A673 (cell line): ENCODE data around the gene RGR. TPM values are rescaled to one million over a fixed set of nuclear protein-coding genes. Genes with fewer than 3 reads are reported as not detected.

Experiments used
- BruUV-seq: library from RNA; stranded (reverse); fragments of 400-500 nt; replicated peaks from 2 replicates; lab custom pipeline; 2021; lab: Mats Ljungman, UMichigan
- CTCF ChIA-PET: fragments of 300-600 bp; sonication (Branson Sonifier 250); formaldehyde crosslinking; loops from one replicate; lab custom pipeline; 2022; ENCODE audit warnings: antibody characterized with exemption; lab: Charles Lee
- POLR2A ChIA-PET: fragments of 300-600 bp; sonication (Branson Sonifier 250); formaldehyde crosslinking; loops from one replicate; lab custom pipeline; 2022; ENCODE audit warnings: antibody characterized with exemption; ENCODE audit not compliant: low non-redundant PET; lab: Charles Lee
- DNase-seq: peaks from one replicate; pipeline ENCODE4 v3.0.0-alpha.2; 2015; ENCODE audit warnings: low spot score
- H3K27ac ChIP-seq: fragments of 200-600 bp; sonication (generic); 2 replicates; pipeline ENCODE4 v1.5.1; 2016; ENCODE audit warnings: mixed run types, low read depth, mild to moderate bottlenecking, mixed read lengths, antibody characterized with exemption, low read length; ENCODE audit not compliant: poor library complexity, severe bottlenecking
- H3K27me3 ChIP-seq: fragments of 200-600 bp; sonication (generic); replicated peaks from 2 replicates; pipeline ENCODE4 v1.6.1; 2017; ENCODE audit warnings: mixed run types, low read depth, mild to moderate bottlenecking, mixed read lengths, antibody characterized with exemption, low read length; ENCODE audit not compliant: insufficient read depth, poor library complexity
- H3K36me3 ChIP-seq: fragments of 200-600 bp; sonication (generic); 2 replicates; pipeline ENCODE4 v1.6.1; 2016; ENCODE audit warnings: mixed run types, mild to moderate bottlenecking, mixed read lengths, antibody characterized with exemption, low read length; ENCODE audit not compliant: insufficient read depth, poor library complexity, severe bottlenecking
- H3K4me1 ChIP-seq: fragments of 200-600 bp; sonication (generic); 2 replicates; pipeline ENCODE4 v1.6.1; 2017; ENCODE audit warnings: mixed run types, mild to moderate bottlenecking, mixed read lengths, antibody characterized with exemption, low read length; ENCODE audit not compliant: insufficient read depth, poor library complexity, severe bottlenecking
- H3K4me3 ChIP-seq: fragments of 200-600 bp; sonication (generic); 2 replicates; pipeline ENCODE4 v1.5.1; 2016; ENCODE audit warnings: low read depth, mixed run types, mild to moderate bottlenecking, mixed read lengths, low read length; ENCODE audit not compliant: poor library complexity, severe bottlenecking
- H3K9me3 ChIP-seq: fragments of 200-600 bp; sonication (generic); 2 replicates; pipeline ENCODE4 v1.6.1; 2016; ENCODE audit warnings: mixed run types, low read depth, mild to moderate bottlenecking, mixed read lengths, antibody characterized with exemption, low read length; ENCODE audit not compliant: poor library complexity, severe bottlenecking
- CTCF ChIP-seq: fragments of 300-800, 200-600 bp; sonication (generic); conservative IDR thresholded peaks from 2 replicates; pipeline ENCODE4 v1.5.1; 2017; ENCODE audit warnings: low read depth, mild to moderate bottlenecking, antibody characterized with exemption, low read length, moderate library complexity, mixed read lengths
- EZH2 ChIP-seq: fragments of 200-600 bp; sonication (generic); IDR thresholded peaks from 2 replicates; pipeline ENCODE4 v1.6.1; 2017; ENCODE audit warnings: borderline replicate concordance, low read depth, mild to moderate bottlenecking, mixed read lengths, antibody characterized with exemption, low read length; ENCODE audit not compliant: poor library complexity, severe bottlenecking
- intact Hi-C: fragments of 100-400 bp; cut with micrococcal nuclease; formaldehyde crosslinking; loops from one replicate; pipeline ENCODE4 v1.10.0; 2022; ENCODE audit not compliant: unreplicated experiment
- total RNA-seq: library from RNA; stranded (reverse); gene quantifications from 2 replicates; pipeline ENCODE4 v1.2.3, GENCODE V29; 2021

RGR gene
- total RNA-seq, 1 experiment from 2014 or later: not detected

GRCh38 chr10:84257343-84258020 lies 12.6 kb downstream of the RGR start:
- H3K27ac ChIP-seq: no peak overlapping the region
- CTCF ChIA-PET: no interaction called here
- intact Hi-C loops: no loop called here
- peaks cover 7% of the 10 kb centered on the region for H3K27me3 ChIP-seq
- no peaks in the 10 kb centered on the region for H3K36me3 ChIP-seq
- H3K9me3 ChIP-seq: no peaks in the 10 kb centered on the region
- no peaks in the 10 kb centered on the region for H3K4me1 ChIP-seq
- DNase-seq: no peak
- TF ChIP-seq CTCF (no peak), EZH2 (no peak)
- BruUV-seq: no TSS peak
- H3K4me3 ChIP-seq: no peak overlapping the region
- POLR2A ChIA-PET: no interaction called here

GRCh38 chr10:84258034-84258695 lies 13.3 kb downstream of the RGR start:
- no peak for TF ChIP-seq CTCF
- no peak for TF ChIP-seq EZH2
- no peaks in the 10 kb centered on the region for H3K36me3 ChIP-seq
- H3K27ac ChIP-seq: no peak overlapping the region
- POLR2A ChIA-PET: no interaction called here
- no peak overlapping the region for H3K4me3 ChIP-seq
- CTCF ChIA-PET: no interaction called here
- intact Hi-C loops: no loop called here
- no TSS peak for BruUV-seq
- H3K27me3 ChIP-seq: peaks cover 10% of the 10 kb centered on the region
- H3K4me1 ChIP-seq: no peaks in the 10 kb centered on the region
- DNase-seq: no peak
- no peaks in the 10 kb centered on the region for H3K9me3 ChIP-seq

- no peak overlapping the region for H3K4me3 ChIP-seq
- no peak overlapping the region for H3K27ac ChIP-seq
- peaks cover 3% of the 10 kb centered on the region for H3K27me3 ChIP-seq
- H3K9me3 ChIP-seq: no peaks in the 10 kb centered on the region
- intact Hi-C loops: loop anchor here (5.0 kb wide), 1 partner anchor 456 kb away; no protein-coding TSS in a partner anchor
- H3K4me1 ChIP-seq: no peaks in the 10 kb centered on the region
- ChIA-PET CTCF (no interaction called here), POLR2A (no interaction called here)
- no peaks in the 10 kb centered on the region for H3K36me3 ChIP-seq
- BruUV-seq: no TSS peak
- TF ChIP-seq EZH2 (no peak), CTCF (no peak)
- DNase-seq: no peak
These were observed 16.5 kb downstream of the RGR start for GRCh38 chr10:84261236-84261915.
